Activated gamma-delta T cell (primary cell): ENCODE measurements around the gene ADAMTSL2.

Experiments
- DNase-seq: peaks from one replicate; lab custom pipeline; 2025; lab: John Stamatoyannopoulos, UW

Gene ADAMTSL2

GRCh38 chr9:133575186-133576030 is 40.9 kb downstream of the ADAMTSL2 start:
- no peak for DNase-seq

- DNase-seq = no peak
Observed at GRCh38 chr9:133576031-133576874, 41.7 kb downstream of the ADAMTSL2 start.

GRCh38 chr9:133576875-133577736 is 42.6 kb downstream of the ADAMTSL2 start:
- no peak for DNase-seq

DNA sequence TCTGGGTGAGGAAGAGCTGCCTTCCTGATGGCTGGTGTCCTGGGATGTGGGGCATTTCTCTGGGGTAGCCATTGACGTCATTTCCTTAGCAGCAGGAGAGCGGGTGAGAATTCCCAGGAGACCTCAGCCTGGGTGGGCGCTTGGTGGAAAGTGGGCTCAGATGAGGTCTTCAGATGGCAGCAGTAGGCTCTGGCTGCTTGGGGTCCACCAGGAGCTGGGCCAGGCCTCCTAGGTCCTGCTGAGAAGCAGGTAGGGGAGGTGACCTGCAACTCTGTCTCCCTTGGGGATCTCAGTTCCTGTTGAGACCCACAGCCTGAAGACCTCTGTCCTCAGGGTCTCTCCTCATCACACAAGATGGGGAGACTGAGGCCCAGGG is 43.2 kb downstream of the ADAMTSL2 start:
- DNase-seq = no peak

- DNase-seq = no peak
Observed at GRCh38 chr9:133578524-133579441, 44.3 kb downstream of the ADAMTSL2 start.

DNA sequence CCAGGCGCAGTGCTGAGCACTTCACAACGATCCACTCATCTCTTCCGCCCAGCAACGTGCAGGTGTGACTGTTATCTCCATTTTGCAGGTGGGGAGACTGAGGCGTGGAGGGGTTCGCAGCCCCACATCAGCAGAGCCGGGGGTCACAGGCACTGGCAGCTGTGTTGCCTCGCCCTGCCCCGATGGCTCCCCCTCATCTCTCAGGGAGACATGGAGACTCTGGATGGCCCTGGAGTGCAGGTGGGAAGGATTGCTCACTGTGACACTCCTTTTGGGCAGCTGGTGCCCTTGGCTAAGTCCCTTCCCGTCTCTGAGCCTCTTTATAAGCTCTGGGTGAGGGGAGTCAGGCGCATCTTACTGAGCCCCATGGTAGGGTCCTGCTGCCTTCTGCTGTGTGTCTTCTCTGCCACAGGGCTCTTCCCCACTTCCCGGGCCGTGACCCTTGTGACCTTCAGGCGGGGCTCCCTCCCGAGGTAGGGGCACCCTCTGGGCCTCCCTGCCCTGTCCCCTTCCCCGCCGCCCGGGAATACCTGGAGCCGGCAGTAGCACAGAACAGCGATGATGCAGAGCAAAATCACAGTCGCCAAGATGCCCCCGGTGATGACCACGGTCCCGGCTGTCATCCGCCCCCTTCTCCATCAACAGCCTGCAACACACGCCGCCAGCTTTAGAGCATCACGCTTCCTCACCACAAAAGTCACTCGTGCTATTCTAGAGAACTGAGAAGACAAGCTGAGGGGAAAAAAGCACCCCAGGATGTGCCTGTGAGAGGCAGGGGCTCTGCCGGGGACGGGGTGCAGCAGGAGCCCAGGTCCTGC is 45.3 kb downstream of the ADAMTSL2 start:
- no peak for DNase-seq

DNA sequence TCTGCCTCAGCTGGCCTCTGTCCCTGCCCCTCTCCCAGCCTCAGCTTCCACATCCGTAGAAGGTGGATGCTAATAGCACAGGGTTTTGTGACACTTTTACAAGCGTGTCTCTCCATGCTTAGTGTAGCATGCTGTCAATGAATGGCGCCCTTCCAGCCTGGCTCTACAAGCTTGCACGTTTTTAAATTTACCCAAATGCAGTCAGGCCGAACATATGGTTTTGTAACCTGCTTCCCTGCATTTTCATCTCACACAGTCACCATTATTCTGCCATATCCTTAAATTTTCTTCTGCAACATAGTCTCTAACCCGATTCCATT is 45.9 kb downstream of the ADAMTSL2 start:
- DNase-seq = no peak

GRCh38 chr9:133581011-133581410 is 46.5 kb downstream of the ADAMTSL2 start:
- no peak for DNase-seq

DNA sequence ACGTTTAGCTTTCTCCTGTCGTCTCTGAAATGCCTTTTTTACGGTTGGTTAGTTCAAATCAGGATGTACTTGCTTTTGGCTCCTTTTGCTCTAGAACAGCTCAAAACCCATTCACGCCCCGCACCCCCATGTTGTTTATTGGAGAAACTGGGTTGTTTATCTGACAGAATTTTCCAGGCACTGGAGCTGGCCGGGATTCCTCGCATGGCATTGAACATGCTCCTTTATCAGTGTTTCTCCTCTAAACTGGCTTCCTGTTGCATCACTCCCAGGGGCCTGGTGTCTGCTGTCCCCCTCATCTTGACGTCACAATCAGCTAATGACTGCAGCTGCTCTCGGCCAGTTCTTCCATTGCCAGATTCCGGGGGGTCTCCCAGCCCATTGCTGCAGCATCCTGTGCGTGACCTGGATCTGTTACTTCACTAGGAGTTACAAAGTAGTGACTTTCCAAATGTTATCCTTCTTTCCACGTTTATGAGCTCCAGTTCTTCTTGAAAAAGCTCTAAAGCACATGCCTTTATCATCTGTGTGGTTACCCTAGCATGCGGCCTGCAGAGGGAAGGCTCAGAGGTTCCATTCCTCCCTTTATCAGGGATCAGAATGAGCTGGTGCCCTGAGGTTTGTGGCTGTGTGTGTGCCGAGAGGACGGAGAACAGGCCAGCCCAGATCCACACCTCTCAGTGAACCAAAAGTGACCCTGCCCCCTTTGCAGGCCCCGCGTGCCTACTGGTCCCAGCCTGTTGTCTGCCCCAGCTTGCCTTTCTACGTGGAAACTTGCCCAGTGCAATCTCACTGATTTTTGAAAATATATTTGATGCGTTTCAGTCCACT is 47.2 kb downstream of the ADAMTSL2 start:
- no peak for DNase-seq

- no peak for DNase-seq
Observed at GRCh38 chr9:133582501-133583045, 48.1 kb downstream of the ADAMTSL2 start.

GRCh38 chr9:133583111-133583510 is 48.6 kb downstream of the ADAMTSL2 start:
- DNase-seq = no peak

DNA sequence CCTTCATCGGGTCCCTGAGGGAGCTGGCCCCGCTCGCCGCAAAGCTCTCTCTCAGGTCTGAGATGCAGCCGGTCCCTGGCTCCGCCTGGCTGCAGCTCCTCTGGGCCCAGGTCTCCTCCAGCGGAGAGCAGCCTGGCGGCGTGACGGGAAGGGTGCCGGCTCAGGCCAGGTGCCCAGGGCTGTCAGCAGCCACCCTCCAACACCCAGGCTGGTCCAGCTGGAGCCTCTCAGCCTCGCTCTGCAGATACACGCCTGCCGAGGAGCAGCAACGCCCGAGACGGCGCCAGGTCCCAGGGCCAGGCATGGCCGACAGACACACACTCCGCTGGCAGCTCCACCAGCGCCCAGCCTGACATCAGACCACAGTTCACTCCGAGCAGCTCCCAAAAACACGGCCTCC is 49.1 kb downstream of the ADAMTSL2 start:
- DNase-seq = no peak

DNA sequence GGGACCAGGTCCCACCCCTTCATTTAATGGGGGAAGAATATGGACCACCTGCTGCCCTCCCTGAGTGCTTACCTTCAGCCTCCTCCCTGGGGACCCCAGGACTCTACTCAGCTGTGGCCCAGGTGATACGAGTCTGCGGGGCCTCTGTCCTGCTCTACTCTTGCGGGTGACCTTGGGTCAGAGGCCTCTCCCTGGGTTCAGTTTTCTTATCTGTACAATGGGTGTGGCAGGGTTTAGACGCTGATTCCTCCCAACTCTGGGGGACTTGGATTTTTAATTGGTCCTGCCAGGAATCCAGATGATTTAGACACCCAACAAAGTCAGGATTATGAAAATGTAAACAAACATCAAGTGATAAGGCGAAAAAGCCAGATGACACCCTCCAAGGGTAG is 49.7 kb downstream of the ADAMTSL2 start:
- DNase-seq = no peak

GRCh38 chr9:133584559-133585476 is 50.3 kb downstream of the ADAMTSL2 start:
- DNase-seq = no peak

DNA sequence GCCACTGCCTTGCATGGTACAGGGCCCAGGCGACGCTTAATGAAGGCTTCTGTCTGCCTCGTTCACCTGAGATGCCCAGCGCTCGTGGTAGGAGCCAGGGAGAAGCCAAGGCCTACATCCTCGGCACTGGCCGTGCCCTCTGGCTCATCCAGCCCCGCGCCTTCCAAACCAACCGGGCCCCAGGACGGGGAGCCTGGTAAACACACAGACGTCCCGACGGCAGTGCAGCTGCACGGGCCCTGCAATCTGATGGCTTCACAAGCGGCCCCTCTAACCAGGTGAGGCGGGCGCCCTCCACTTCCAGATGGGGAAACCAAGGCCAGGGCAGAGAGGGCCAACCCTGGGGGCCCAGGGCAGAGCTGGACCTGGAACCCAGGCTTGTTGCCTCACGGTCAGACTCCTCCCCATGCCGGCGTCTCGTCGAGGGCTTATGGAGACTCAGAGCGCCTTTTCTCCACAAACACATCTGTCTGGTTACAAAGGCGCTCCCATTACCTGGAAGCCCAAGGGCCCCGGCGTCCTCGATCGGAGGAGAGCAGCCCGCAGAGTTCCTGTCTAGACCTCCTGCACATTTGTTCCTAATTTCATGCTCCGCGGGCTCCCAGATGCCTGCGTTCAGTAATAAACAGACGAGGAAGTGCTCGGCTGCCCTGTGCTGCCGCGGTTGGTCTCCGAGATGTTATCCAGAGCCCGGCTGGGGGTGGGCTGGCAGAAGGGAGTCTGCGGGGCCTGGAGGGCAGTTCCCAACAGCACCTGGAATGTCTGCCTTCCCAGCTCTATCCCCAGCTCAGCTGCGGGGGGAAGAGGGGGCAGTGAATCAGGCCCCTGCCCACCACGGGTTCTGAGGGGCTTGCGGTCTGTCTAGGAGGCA is 51.2 kb downstream of the ADAMTSL2 start:
- DNase-seq = no peak

DNA sequence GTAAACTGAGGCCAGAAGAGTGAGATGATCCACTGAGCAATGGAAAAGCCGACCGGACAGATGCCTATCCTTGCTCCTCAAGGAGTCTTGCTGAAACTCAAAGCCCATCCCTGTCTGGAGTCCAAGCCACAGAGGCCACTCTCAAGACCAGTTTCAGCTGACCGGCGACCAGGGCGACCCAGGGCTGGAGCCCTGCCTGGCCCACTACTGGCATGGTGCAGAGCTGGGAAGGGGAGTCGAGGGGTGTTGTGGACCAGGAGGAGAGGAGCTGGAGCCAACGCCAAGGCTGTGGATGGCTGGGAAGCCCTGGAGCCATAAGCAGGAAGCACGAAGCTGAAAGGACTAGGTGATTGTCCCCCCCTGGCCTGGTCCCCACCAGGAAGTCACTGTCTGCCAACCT is 52.5 kb downstream of the ADAMTSL2 start:
- DNase-seq = no peak

DNA sequence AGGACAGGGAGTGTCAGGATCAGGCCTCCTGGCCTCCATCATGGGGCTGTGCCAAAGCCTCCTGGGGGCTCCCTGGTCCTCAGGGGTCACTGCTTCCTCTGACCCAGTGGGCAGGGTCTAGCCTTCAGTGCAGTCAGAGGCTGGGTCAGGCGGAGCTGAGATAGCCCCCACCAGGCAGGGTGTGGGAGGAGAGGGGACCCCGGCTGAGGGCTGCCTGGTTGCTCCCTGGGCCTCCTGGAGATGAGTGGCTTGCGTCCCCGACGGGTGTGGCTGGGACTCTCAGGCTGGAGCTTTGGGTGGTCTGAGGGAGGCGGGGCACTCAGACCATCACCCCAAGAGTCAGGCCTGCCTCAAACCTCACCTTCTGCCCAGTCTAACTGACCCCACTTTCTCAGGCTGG is 53.0 kb downstream of the ADAMTSL2 start:
- no peak for DNase-seq
